Astrocyte of the cerebellum (primary cell): ENCODE measurements around the gene GBE1.
"Not testable (repeated sequence)": the region's sequence is repeated elsewhere in the genome, so short reads cannot be mapped to it uniquely, and the experiment has no call there.

Source experiments
- DNase-seq: peaks from one replicate; pipeline ENCODE4 v3.0.0-alpha.2; 2011; ENCODE audit warnings: low read depth
- H3K4me3 ChIP-seq: 2 replicates; pipeline ENCODE4 v1.5.1; 2011; ENCODE audit warnings: mild to moderate bottlenecking, low read depth, low read length, moderate library complexity
- CTCF ChIP-seq: IDR thresholded peaks from 2 replicates; pipeline ENCODE4 v1.5.1; 2012; ENCODE audit warnings: low read length, low read depth, moderate library complexity, mild to moderate bottlenecking; ENCODE audit errors: missing control alignments
- in situ Hi-C: cut with HindIII; loops from 2 replicates; pipeline ENCODE4 v1.10.0; 2017; ENCODE audit warnings: low sequenced_read_pairs

Gene GBE1

DNA sequence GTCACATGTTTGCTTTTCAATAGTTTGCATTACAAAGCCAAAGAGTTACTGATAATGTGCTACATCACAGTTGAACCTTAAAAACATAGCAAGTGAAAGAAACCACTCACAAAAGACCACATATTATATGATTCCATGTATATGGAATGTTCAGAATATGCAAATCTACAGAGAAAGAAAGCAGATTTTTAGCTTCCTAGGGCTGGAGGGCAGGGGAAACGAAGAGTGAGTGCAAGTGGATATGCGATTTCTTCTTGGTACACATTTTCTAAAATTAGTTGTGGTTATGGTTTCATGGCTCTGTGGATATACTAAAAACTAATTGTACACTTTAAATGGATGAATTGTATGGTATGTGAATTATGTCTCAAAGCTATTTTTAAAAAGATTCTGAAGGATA lies 4.0 kb upstream of the GBE1 start:
- in situ Hi-C loops: no loop called here
- TF ChIP-seq CTCF: no peak
- H3K4me3 ChIP-seq: no peak overlapping the region
- no peak for DNase-seq

DNA sequence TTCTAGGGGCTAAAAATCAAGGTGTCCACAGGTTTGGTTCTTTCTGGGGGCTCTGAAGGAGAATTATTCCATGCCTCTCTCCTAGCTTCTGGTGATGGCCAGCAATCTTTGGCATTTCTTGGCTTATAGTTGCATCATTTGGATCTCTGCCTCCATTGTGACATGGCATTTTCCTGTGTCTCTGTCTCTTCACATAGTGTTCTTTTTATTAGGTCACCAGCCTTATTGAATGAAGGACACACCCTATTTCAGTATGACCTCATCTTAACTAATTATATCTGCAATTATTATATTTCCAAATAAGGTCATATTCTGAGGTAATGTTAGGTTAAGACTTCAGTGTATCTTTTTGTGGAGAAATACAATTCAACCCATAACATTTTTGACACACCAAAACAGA lies 3.2 kb upstream of the GBE1 start:
- TF ChIP-seq CTCF: no peak
- no peak for DNase-seq
- in situ Hi-C loops: no loop called here
- no peak overlapping the region for H3K4me3 ChIP-seq

DNA sequence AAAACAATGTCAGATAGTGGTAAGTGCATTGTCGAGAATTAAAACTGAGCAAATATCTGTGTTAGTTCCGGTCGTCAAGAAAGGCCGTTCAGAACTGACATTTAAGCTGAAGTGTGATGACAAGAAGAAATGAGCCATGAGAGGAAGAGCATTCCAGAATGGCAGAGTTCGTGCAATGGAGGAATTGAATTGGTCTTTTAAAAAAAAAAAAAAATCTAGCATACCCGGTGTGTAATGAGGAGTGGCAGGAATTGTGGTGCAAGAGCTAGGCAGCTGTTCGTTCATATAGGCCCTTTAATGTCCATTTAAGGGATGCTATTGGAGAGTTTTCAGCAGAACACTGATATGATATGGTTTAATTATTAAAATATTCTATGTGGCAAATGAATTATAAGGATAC lies 2.6 kb upstream of the GBE1 start:
- TF ChIP-seq CTCF: no peak
- in situ Hi-C loops: no loop called here
- DNase-seq: no peak
- no peak overlapping the region for H3K4me3 ChIP-seq

DNA sequence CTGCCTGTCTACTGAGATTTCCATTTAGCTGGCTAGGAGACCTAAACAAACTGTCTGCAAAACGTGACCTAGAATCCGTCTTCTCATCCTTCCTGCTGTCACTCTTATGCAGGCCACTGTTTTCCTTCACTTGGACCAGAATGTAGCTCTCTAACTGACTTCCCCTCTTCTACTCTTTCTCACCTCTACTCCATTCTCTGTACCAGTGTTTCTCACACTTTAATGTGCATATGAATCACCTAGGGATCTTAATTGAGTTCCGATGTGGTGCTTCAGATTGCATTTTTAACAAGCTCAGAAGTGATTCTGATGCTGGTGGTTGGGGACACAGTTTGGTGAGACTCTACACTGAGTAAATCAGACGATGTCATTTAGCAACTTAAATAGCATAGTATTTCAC lies 1.6 kb upstream of the GBE1 start:
- no peak for DNase-seq
- in situ Hi-C loops: no loop called here
- no peak for TF ChIP-seq CTCF
- H3K4me3 ChIP-seq: no peak overlapping the region

- in situ Hi-C loops: no loop called here
- no peak for TF ChIP-seq CTCF
- H3K4me3 ChIP-seq: peak overlapping the region; percentile 68
- DNase-seq: no peak
Measured at GRCh38 chr3:81761904-81762580, 597 bp upstream of the GBE1 start.

DNA sequence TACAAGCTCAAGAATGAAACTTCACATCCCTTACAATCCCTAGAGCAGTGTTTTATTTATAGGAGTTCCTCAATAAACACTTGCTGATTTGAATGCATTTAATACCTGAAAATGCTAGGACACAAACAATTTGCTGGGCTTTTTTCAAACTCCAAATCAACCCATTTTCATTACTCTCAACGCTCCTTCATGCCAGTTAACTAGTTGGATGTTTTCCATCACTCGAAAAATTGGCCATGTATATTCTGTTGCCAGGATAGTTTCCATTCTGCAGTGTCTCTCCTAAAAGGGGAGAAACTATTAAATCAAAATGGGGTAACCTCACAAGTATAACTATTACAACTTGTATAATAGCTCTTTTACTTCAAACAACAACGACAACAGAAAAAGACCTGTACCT lies 1.2 kb downstream of the GBE1 start:
- H3K4me3 ChIP-seq: peak overlapping the region; percentile 68
- in situ Hi-C loops: no loop called here
- no peak for TF ChIP-seq CTCF
- DNase-seq: no peak

GRCh38 chr3:81758771-81759170 lies 2.7 kb downstream of the GBE1 start:
- in situ Hi-C loops, H3K4me3 ChIP-seq, DNase-seq: not testable (repeated sequence)
